Liver (tissue), 9 donors: ENCODE data around the gene CARM1. TPM values are rescaled to one million over a fixed set of nuclear protein-coding genes. Genes with fewer than 3 reads are reported as not detected.

Source experiments
- DNase-seq: peaks from one replicate; pipeline ENCODE4 v3.0.0-alpha.2; 2017; ENCODE audit warnings: low spot score
- H3K27ac ChIP-seq, 2 donors: one replicate each; pipeline ENCODE4 v1.7.0; 2013; ENCODE audit warnings: inconsistent platforms in 2 of 2, low read length in 2 of 2, control low read depth in 1 of 2, low read depth in 1 of 2, mild to moderate bottlenecking in 1 of 2
- H3K27me3 ChIP-seq, 4 donors: one replicate each; pipeline versions ENCODE4 v1.6.1 to v1.7.0; 2013; ENCODE audit warnings: low read length in 3 of 4, inconsistent platforms in 1 of 4, mild to moderate bottlenecking in 1 of 4, moderate library complexity in 1 of 4; ENCODE audit not compliant: control insufficient read depth in 4 of 4, insufficient read depth in 4 of 4
- H3K36me3 ChIP-seq, 4 donors: one replicate each; pipeline versions ENCODE4 v1.6.1 to v1.7.0; 2013; ENCODE audit warnings: low read length in 3 of 4, mild to moderate bottlenecking in 3 of 4, low read depth in 1 of 4, moderate library complexity in 1 of 4; ENCODE audit not compliant: control insufficient read depth in 4 of 4, insufficient read depth in 3 of 4
- H3K4me1 ChIP-seq, 4 donors: one replicate each; pipeline versions ENCODE4 v1.6.1 to v1.7.0; 2013; ENCODE audit warnings: low read length in 3 of 4, mild to moderate bottlenecking in 3 of 4, moderate library complexity in 1 of 4; ENCODE audit not compliant: control insufficient read depth in 4 of 4, insufficient read depth in 4 of 4
- H3K4me3 ChIP-seq, 3 donors: one replicate each; pipeline versions ENCODE4 v1.6.1 to v1.7.0; 2013; ENCODE audit warnings: low read length in 3 of 3, control low read depth in 1 of 3, low read depth in 1 of 3, mild to moderate bottlenecking in 1 of 3
- H3K9ac ChIP-seq, 2 donors: one replicate each; pipeline ENCODE4 v1.7.0; 2013; ENCODE audit warnings: low read length in 2 of 2, mild to moderate bottlenecking in 2 of 2, moderate library complexity in 2 of 2, control low read depth in 1 of 2, low read depth in 1 of 2
- H3K9me3 ChIP-seq, 4 donors: one replicate each; pipeline versions ENCODE4 v1.6.1 to v1.7.0; 2013; ENCODE audit warnings: low read length in 3 of 4; ENCODE audit not compliant: control insufficient read depth in 4 of 4
- EGR1 ChIP-seq, 2 donors: IDR thresholded peaks; 2 replicates each; pipeline ENCODE4 v1.6.1; 2016 to 2018; ENCODE audit warnings: antibody characterized with exemption in 2 of 2, low read depth in 2 of 2
- FOXA1 ChIP-seq: IDR thresholded peaks from 2 replicates; pipeline ENCODE4 v1.6.1; 2016; ENCODE audit warnings: antibody characterized with exemption
- FOXA2 ChIP-seq: IDR thresholded peaks from 2 replicates; pipeline ENCODE4 v1.6.1; 2016; ENCODE audit warnings: antibody characterized with exemption
- GABPA ChIP-seq, 2 donors: IDR thresholded peaks in 1 of 2; conservative IDR thresholded peaks in 1 of 2; 2 replicates each; pipeline ENCODE4 v1.6.1; 2016; ENCODE audit warnings: antibody characterized with exemption in 2 of 2, mild to moderate bottlenecking in 1 of 2, moderate library complexity in 1 of 2
- HNF4A ChIP-seq, 2 donors: conservative IDR thresholded peaks; 2 replicates each; pipeline ENCODE4 v1.6.1; 2016; ENCODE audit warnings: antibody characterized with exemption in 2 of 2, mild to moderate bottlenecking in 2 of 2
- HNF4G ChIP-seq: IDR thresholded peaks from 2 replicates; pipeline ENCODE4 v1.6.1; 2016; ENCODE audit warnings: antibody characterized with exemption
- JUND ChIP-seq, 2 donors: IDR thresholded peaks; 2 replicates each; pipeline ENCODE4 v1.6.1; 2016; ENCODE audit warnings: antibody characterized with exemption in 2 of 2
- NR2F2 ChIP-seq: IDR thresholded peaks from 2 replicates; pipeline ENCODE4 v1.6.1; 2016; ENCODE audit warnings: antibody characterized with exemption
- RAD21 ChIP-seq, 2 donors: IDR thresholded peaks; 2 replicates each; pipeline ENCODE4 v1.6.1; 2016; ENCODE audit warnings: antibody characterized with exemption in 2 of 2, mild to moderate bottlenecking in 2 of 2
- RXRA ChIP-seq, 2 donors: IDR thresholded peaks; 2 replicates each; pipeline ENCODE4 v1.6.1; 2017 to 2018; ENCODE audit warnings: antibody characterized with exemption in 2 of 2, mild to moderate bottlenecking in 1 of 2
- SP1 ChIP-seq: IDR thresholded peaks from 2 replicates; pipeline ENCODE4 v1.6.1; 2018; ENCODE audit warnings: antibody characterized with exemption, mild to moderate bottlenecking
- TAF1 ChIP-seq: conservative IDR thresholded peaks from 2 replicates; pipeline ENCODE4 v1.6.1; 2016; ENCODE audit warnings: antibody characterized with exemption, mild to moderate bottlenecking
- YY1 ChIP-seq: IDR thresholded peaks from 2 replicates; pipeline ENCODE4 v1.6.1; 2016; ENCODE audit warnings: antibody characterized with exemption, mild to moderate bottlenecking
- whole genome bisulfite sequencing: extraction: QIAGEN DNeasy Blood & Tissue Kit; methylation state at CpG from one replicate; pipeline ENCODE4 v1.1.7; 2013; 5-methylcytosine and 5-hydroxymethylcytosine counted together
- polyA plus RNA-seq, 2 donors: library from polyadenylated mRNA; stranded (reverse) in 1 of 2; unstranded in 1 of 2; fragments of 200-250 nt in 1 of 2; fragments of >200 nt in 1 of 2; fragmentation: Nextera tagmentation in 1 of 2; extraction: Ambion mirVana in 1 of 2; gene quantifications; one replicate each; pipeline versions ENCODE4 v1.2.1 to v1.2.3, GENCODE V29; 2013 to 2015
- total RNA-seq, 2 donors: library from RNA; depleted of rRNA; stranded (reverse); fragments of >200 nt; gene quantifications; one replicate each; pipeline ENCODE4 v1.2.3, GENCODE V29; 2014
- TF ChIP-seq, protein P1 (sequence below): IDR thresholded peaks from 2 replicates; pipeline ENCODE4 v1.6.1; 2016; ENCODE audit warnings: antibody characterized with exemption
- TF ChIP-seq, protein P2 (sequence below): IDR thresholded peaks from 2 replicates; pipeline ENCODE4 v1.6.1; 2016; ENCODE audit warnings: antibody characterized with exemption, mild to moderate bottlenecking
- TF ChIP-seq, protein P3 (sequence below): fragments of 150-350 bp; IDR thresholded peaks from 2 replicates; pipeline ENCODE4 v1.5.1; 2017; ENCODE audit warnings: improper control_type of control experiment, low read depth, low read length; ENCODE audit not compliant: missing input control
- TF ChIP-seq, protein P4 (sequence below): IDR thresholded peaks from 2 replicates; pipeline ENCODE4 v1.6.1; 2016; ENCODE audit warnings: antibody characterized with exemption
- TF ChIP-seq, protein P5 (sequence below): IDR thresholded peaks from 2 replicates; pipeline ENCODE4 v1.6.1; 2016; ENCODE audit warnings: antibody characterized with exemption
- donor health status: healthy.
- donor health status: healthy.
- donor health status: healthy.
- donor health status: healthy.
- donor health status: healthy.

The CARM1 gene
- total and polyA plus RNA-seq, 4 donors = 5.1 to 18.3 (median 15.1) TPM

DNA sequence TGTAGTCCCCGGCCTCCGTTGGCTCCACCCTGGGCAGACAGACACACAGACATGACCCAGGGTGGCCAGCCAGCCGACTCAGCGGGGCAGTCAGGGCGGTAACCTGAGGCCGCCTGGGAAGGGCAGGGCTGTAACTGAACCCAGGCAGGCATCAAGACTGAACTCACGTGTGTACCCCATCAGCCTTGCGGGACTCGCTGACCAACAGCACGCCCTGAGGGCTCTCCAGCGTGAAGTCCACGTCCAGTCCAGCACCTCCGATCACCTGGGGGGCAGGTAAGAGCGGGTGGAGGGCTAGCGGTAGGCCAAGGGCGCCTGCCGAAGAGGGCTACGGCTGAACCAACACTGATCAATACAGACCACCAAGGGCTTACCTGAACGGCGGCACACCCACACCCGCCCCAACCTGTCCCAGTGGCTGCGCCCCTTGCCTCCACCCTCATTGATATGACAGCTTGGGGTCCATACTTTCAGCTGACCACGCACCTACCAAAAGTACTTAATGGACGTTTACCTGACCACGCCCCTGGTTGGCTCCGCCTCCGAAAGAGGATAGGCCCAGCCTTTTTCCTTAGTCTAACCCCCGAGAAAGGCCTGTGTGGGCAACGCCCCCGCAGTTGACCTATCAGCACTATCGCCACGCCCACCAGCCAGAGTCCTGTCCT is 36.1 kb upstream of the CARM1 start:
- Histone ChIP-seq H3K27ac (peak overlapping the region; percentile 95 to 99), H3K4me1 (peaks cover 0 to 18% (median 10%) of the 10 kb centered on the region in 4 donors), H3K36me3 (peaks cover 5 to 25% (median 8%) of the 10 kb centered on the region in 4 donors), H3K9me3 (no peaks in the 10 kb centered on the region), H3K9ac (peak overlapping the region; percentile 43 to 72), H3K4me3 (peak overlapping the region; percentile 64 to 97 (median 86)), H3K27me3 (no peaks in the 10 kb centered on the region)
- TF ChIP-seq, protein P1, sequence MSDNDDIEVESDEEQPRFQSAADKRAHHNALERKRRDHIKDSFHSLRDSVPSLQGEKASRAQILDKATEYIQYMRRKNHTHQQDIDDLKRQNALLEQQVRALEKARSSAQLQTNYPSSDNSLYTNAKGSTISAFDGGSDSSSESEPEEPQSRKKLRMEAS = no peak
- no peak for TF ChIP-seq TAF1
- TF ChIP-seq HNF4G = no peak
- peak; percentile 85 to 96 for TF ChIP-seq EGR1 (IDR thresholded peaks at IDR 0.05; ENCODE audit: low read depth in 2 of 2)
- TF ChIP-seq FOXA1 = no peak
- 27% methylated on average over 32 of the region's 32 CpGs for WGBS
- DNase-seq = no peak

DNA sequence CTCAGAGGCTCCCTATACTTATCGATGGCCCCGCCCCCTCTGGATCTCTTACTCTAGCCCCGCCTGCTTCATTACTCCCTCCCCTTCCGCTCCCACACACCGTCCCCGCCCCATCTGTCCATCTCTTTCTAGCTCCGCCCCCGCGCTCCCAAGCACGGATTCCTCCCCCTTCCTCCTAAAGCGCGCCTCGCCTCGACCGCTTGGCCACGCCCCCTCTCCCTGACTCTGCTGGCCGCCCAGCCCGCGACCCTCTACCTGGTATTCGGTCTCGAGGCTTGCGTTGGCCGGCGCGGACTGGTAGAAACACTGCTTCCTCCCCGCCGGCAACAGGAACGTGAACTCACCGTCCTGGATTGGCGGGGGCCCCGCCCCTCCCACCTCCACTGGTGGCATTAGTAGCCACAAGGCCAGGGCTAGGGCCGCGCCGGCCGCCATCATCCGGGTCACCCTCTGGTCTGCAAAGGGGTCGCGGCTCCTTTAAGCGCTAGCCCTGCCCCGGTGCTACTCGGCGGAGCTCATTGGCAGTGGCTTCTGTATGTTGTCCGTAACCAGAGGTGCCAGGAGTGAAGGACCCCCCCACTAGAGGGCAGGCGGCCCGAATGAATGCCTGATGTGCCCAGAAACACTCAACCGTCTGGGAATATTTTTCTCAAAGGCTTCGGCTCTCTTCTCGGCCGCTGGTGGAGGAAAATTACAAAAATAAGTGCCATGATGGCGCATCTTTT is 35.4 kb upstream of the CARM1 start, which contains the start of gene TMED1:
TMED1 (minus strand) TSS at position 459 of the 725 bp plus-strand sequence; CDS start at position 438, 21 bp downstream.
- peak within 1 kb of the TSS; percentile 95 to 99 for H3K27ac ChIP-seq
- no peaks in the 10 kb centered on the region for H3K27me3 ChIP-seq
- peak; percentile 99 for DNase-seq
- H3K9ac ChIP-seq = peak within 1 kb of the TSS; percentile 72 to 75
- peaks cover 5 to 20% (median 8%) of the 10 kb centered on the region in 4 donors for H3K36me3 ChIP-seq
- under 1% methylated on average over 50 of the region's 50 CpGs for WGBS
- H3K4me1 ChIP-seq = peaks cover 0 to 18% (median 10%) of the 10 kb centered on the region in 4 donors
- TF ChIP-seq, protein P2, sequence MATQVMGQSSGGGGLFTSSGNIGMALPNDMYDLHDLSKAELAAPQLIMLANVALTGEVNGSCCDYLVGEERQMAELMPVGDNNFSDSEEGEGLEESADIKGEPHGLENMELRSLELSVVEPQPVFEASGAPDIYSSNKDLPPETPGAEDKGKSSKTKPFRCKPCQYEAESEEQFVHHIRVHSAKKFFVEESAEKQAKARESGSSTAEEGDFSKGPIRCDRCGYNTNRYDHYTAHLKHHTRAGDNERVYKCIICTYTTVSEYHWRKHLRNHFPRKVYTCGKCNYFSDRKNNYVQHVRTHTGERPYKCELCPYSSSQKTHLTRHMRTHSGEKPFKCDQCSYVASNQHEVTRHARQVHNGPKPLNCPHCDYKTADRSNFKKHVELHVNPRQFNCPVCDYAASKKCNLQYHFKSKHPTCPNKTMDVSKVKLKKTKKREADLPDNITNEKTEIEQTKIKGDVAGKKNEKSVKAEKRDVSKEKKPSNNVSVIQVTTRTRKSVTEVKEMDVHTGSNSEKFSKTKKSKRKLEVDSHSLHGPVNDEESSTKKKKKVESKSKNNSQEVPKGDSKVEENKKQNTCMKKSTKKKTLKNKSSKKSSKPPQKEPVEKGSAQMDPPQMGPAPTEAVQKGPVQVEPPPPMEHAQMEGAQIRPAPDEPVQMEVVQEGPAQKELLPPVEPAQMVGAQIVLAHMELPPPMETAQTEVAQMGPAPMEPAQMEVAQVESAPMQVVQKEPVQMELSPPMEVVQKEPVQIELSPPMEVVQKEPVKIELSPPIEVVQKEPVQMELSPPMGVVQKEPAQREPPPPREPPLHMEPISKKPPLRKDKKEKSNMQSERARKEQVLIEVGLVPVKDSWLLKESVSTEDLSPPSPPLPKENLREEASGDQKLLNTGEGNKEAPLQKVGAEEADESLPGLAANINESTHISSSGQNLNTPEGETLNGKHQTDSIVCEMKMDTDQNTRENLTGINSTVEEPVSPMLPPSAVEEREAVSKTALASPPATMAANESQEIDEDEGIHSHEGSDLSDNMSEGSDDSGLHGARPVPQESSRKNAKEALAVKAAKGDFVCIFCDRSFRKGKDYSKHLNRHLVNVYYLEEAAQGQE = peak; percentile 83
- no peak for TF ChIP-seq HNF4G
- no peak for TF ChIP-seq HNF4A (conservative IDR thresholded peaks at IDR 0.05)
- TF ChIP-seq TAF1 = peak; percentile 36
- peak; percentile 95 for TF ChIP-seq YY1
- peak; percentile 62 for TF ChIP-seq NR2F2
- TF ChIP-seq JUND (IDR thresholded peaks at IDR 0.05) = peak in 1 of 2 donors; percentile 42
- peak; percentile 9 for TF ChIP-seq FOXA2
- TF ChIP-seq, protein P3, sequence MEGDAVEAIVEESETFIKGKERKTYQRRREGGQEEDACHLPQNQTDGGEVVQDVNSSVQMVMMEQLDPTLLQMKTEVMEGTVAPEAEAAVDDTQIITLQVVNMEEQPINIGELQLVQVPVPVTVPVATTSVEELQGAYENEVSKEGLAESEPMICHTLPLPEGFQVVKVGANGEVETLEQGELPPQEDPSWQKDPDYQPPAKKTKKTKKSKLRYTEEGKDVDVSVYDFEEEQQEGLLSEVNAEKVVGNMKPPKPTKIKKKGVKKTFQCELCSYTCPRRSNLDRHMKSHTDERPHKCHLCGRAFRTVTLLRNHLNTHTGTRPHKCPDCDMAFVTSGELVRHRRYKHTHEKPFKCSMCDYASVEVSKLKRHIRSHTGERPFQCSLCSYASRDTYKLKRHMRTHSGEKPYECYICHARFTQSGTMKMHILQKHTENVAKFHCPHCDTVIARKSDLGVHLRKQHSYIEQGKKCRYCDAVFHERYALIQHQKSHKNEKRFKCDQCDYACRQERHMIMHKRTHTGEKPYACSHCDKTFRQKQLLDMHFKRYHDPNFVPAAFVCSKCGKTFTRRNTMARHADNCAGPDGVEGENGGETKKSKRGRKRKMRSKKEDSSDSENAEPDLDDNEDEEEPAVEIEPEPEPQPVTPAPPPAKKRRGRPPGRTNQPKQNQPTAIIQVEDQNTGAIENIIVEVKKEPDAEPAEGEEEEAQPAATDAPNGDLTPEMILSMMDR = no peak
- peak in 1 of 2 donors; percentile 12 for TF ChIP-seq EGR1 (IDR thresholded peaks at IDR 0.05; ENCODE audit: low read depth in 2 of 2)
- TF ChIP-seq GABPA (IDR thresholded peaks at IDR 0.05 in 1 of 2, conservative IDR thresholded peaks at IDR 0.05 in 1 of 2) = peak in 1 of 2 donors; percentile 71
- TF ChIP-seq RAD21 (IDR thresholded peaks at IDR 0.05) = peak; percentile 28 to 43
- peak; percentile 45 for TF ChIP-seq FOXA1
- TF ChIP-seq, protein P1 = no peak
- TF ChIP-seq RXRA (IDR thresholded peaks at IDR 0.05) = no peak
- TF ChIP-seq, protein P4, sequence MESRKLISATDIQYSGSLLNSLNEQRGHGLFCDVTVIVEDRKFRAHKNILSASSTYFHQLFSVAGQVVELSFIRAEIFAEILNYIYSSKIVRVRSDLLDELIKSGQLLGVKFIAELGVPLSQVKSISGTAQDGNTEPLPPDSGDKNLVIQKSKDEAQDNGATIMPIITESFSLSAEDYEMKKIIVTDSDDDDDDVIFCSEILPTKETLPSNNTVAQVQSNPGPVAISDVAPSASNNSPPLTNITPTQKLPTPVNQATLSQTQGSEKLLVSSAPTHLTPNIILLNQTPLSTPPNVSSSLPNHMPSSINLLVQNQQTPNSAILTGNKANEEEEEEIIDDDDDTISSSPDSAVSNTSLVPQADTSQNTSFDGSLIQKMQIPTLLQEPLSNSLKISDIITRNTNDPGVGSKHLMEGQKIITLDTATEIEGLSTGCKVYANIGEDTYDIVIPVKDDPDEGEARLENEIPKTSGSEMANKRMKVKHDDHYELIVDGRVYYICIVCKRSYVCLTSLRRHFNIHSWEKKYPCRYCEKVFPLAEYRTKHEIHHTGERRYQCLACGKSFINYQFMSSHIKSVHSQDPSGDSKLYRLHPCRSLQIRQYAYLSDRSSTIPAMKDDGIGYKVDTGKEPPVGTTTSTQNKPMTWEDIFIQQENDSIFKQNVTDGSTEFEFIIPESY = no peak
- TF ChIP-seq, protein P5, sequence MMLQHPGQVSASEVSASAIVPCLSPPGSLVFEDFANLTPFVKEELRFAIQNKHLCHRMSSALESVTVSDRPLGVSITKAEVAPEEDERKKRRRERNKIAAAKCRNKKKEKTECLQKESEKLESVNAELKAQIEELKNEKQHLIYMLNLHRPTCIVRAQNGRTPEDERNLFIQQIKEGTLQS = no peak
- TF ChIP-seq SP1 = peak; percentile 78
- H3K4me3 ChIP-seq = peak within 1 kb of the TSS; percentile 69 to 97 (median 86)
- H3K9me3 ChIP-seq = no peaks in the 10 kb centered on the region
